ENCODE data around the gene CCL27.

The CCL27 gene

GRCh38 chr9:34691936-34692315, 29.5 kb upstream of the CCL27 start:
- H3K9me2 ChIP-seq (replicated peaks; ENCODE audit: low read depth, low read length), result no peaks in the 10 kb centered on the region
- H3K79me2 ChIP-seq (ENCODE audit: insufficient read depth, low read length), result no peaks in the 10 kb centered on the region
- no peak for TF ChIP-seq EZH2phosphoT487 (IDR thresholded peaks at IDR 0.05; ENCODE audit: borderline replicate concordance)
- no peak for TF ChIP-seq CTCF (conservative IDR thresholded peaks at IDR 0.05; ENCODE audit: low read length)
- no peaks in the 10 kb centered on the region for H3K36me3 ChIP-seq (ENCODE audit: insufficient read depth, low read length)
- no peaks in the 10 kb centered on the region for H3K4me1 ChIP-seq (ENCODE audit: insufficient read depth, low read length, poor library complexity, severe bottlenecking)
- no peak overlapping the region for H3K4me2 ChIP-seq (ENCODE audit: low read depth, low read length, poor library complexity, severe bottlenecking)
- no peaks in the 10 kb centered on the region for H3K27me3 ChIP-seq (ENCODE audit: insufficient read depth, low read length, poor library complexity, severe bottlenecking)
- H2AFZ ChIP-seq (ENCODE audit: low read length), result no peak overlapping the region
- H3K9ac ChIP-seq (ENCODE audit: low read depth, low read length, poor library complexity, severe bottlenecking), result no peak overlapping the region
- H4K20me1 ChIP-seq (ENCODE audit: insufficient read depth, low read length, poor library complexity, severe bottlenecking), result no peaks in the 10 kb centered on the region
- H3K4me3 ChIP-seq (ENCODE audit: low read length, poor library complexity, severe bottlenecking), result no peak overlapping the region
- no peaks in the 10 kb centered on the region for H3F3A ChIP-seq (ENCODE audit: low read depth)
- no peaks in the 10 kb centered on the region for H3K9me3 ChIP-seq (ENCODE audit: insufficient read depth, low read depth, low read length)

DNA sequence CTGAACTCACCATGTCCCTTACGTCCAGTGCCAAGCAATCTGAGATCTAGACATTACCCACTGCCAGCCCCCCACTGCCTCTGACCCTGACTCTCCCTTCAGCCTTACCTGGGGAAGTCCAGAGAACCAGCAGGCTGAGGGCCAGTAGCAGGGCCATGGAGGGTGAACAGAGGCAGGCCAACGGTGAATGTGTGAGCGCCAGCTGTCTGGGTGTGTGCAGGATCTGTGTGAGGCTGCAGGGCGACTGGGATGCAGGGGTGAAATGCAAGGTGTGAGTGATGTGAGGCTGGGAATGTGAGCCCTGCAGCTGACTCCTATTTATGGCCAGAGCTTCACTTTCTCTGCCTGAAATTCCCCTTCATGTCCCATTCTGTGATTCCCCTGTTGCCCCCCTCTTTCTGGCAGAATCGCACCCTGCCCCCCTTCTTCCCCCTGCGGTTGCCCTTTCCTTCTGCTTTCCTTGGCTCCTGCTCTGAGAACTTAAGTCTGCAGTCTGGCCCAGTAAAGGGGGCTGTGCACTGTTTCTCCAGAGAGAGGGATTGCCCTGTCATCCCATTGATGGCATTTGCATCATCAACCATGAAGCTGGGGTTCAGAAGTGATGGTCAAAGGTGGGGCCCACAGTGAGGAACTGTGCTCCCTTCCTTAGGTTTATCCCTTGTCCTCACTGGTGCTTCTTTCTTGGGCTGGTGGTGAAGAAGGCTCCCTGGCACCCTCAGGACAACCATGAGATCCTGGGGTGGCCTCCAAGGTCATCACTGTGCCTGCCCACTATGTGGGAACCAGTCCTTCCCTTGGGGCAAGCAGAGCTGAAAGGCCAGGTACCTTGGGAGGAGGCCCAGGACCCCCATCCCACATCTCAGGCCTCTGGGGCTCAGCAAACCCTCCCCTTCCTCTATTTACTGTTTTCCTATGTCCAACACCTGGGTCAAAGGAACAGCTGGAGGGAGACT, 28.8 kb upstream of the CCL27 start, which contains the start of gene CCL19:
Gene CCL19, minus strand, starts transcription at position 294 of the 953 bp plus-strand sequence. Its CDS starts 137 bp downstream, at position 157.
- no peak for TF ChIP-seq EZH2phosphoT487 (IDR thresholded peaks at IDR 0.05; ENCODE audit: borderline replicate concordance)
- no peak for TF ChIP-seq CTCF (conservative IDR thresholded peaks at IDR 0.05; ENCODE audit: low read length)
- Histone ChIP-seq H3K79me2 (ENCODE audit: insufficient read depth, low read length) (no peaks in the 10 kb centered on the region), H3K9me3 (ENCODE audit: insufficient read depth, low read depth, low read length) (no peaks in the 10 kb centered on the region), H3K4me1 (ENCODE audit: insufficient read depth, low read length, poor library complexity, severe bottlenecking) (no peaks in the 10 kb centered on the region), H3K36me3 (ENCODE audit: insufficient read depth, low read length) (no peaks in the 10 kb centered on the region), H3K4me3 (ENCODE audit: low read length, poor library complexity, severe bottlenecking) (no peak within 1 kb of the TSS), H4K20me1 (ENCODE audit: insufficient read depth, low read length, poor library complexity, severe bottlenecking) (no peaks in the 10 kb centered on the region), H3K4me2 (ENCODE audit: low read depth, low read length, poor library complexity, severe bottlenecking) (no peak within 1 kb of the TSS), H3K27me3 (ENCODE audit: insufficient read depth, low read length, poor library complexity, severe bottlenecking) (no peaks in the 10 kb centered on the region), H3K9me2 (replicated peaks; ENCODE audit: low read depth, low read length) (no peaks in the 10 kb centered on the region), H2AFZ (ENCODE audit: low read length) (no peak within 1 kb of the TSS), H3F3A (ENCODE audit: low read depth) (no peaks in the 10 kb centered on the region), H3K9ac (ENCODE audit: low read depth, low read length, poor library complexity, severe bottlenecking) (no peak within 1 kb of the TSS)

GRCh38 chr9:34689512-34689911, 27.1 kb upstream of the CCL27 start:
- Histone ChIP-seq H3K4me1 (ENCODE audit: insufficient read depth, low read length, poor library complexity, severe bottlenecking) (no peaks in the 10 kb centered on the region), H4K20me1 (ENCODE audit: insufficient read depth, low read length, poor library complexity, severe bottlenecking) (no peaks in the 10 kb centered on the region), H3K4me3 (ENCODE audit: low read length, poor library complexity, severe bottlenecking) (no peak overlapping the region), H3K9me3 (ENCODE audit: insufficient read depth, low read depth, low read length) (no peaks in the 10 kb centered on the region), H3K4me2 (ENCODE audit: low read depth, low read length, poor library complexity, severe bottlenecking) (no peak overlapping the region), H2AFZ (ENCODE audit: low read length) (no peak overlapping the region), H3K27me3 (ENCODE audit: insufficient read depth, low read length, poor library complexity, severe bottlenecking) (no peaks in the 10 kb centered on the region), H3K9ac (ENCODE audit: low read depth, low read length, poor library complexity, severe bottlenecking) (no peak overlapping the region), H3F3A (ENCODE audit: low read depth) (no peaks in the 10 kb centered on the region), H3K79me2 (ENCODE audit: insufficient read depth, low read length) (no peaks in the 10 kb centered on the region), H3K36me3 (ENCODE audit: insufficient read depth, low read length) (no peaks in the 10 kb centered on the region), H3K9me2 (replicated peaks; ENCODE audit: low read depth, low read length) (no peaks in the 10 kb centered on the region)
- TF ChIP-seq CTCF (conservative IDR thresholded peaks at IDR 0.05; ENCODE audit: low read length) (no peak), EZH2phosphoT487 (IDR thresholded peaks at IDR 0.05; ENCODE audit: borderline replicate concordance) (no peak)
